ENCODE results near the gene PARD6G. TPM values are rescaled to one million over a fixed set of nuclear protein-coding genes. Genes with fewer than 3 reads are reported as not detected.

PARD6G gene
- total RNA-seq, 6 experiments from 2014 or later: 0.34 to 0.66 (median 0.50) TPM

DNA sequence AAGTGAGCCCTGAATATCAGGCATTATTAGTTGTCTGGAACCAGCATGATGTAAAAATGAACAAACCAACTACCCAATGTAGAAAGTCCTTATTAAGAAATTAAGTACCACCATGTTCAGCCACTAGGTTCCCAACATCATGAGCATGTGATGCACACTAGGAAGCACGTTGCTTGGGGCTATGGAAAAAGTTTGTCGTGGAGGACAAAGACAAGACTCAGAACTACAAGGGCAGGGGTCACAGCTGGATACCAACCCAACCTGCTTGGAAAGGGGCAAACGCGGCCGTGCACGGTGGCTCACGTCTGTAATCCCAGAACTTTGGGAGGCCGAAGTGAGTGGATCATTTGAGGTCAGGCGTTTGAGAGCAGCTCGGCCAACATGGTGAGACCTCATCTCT, 74.3 kb downstream of the PARD6G start:
- H3K4me1 Mint-ChIP-seq (ENCODE audit: low read depth): peaks cover 44% of the 10 kb centered on the region
- H3K36me3 Mint-ChIP-seq (ENCODE audit: low read depth): no peaks in the 10 kb centered on the region
- TF ChIP-seq, protein P1, sequence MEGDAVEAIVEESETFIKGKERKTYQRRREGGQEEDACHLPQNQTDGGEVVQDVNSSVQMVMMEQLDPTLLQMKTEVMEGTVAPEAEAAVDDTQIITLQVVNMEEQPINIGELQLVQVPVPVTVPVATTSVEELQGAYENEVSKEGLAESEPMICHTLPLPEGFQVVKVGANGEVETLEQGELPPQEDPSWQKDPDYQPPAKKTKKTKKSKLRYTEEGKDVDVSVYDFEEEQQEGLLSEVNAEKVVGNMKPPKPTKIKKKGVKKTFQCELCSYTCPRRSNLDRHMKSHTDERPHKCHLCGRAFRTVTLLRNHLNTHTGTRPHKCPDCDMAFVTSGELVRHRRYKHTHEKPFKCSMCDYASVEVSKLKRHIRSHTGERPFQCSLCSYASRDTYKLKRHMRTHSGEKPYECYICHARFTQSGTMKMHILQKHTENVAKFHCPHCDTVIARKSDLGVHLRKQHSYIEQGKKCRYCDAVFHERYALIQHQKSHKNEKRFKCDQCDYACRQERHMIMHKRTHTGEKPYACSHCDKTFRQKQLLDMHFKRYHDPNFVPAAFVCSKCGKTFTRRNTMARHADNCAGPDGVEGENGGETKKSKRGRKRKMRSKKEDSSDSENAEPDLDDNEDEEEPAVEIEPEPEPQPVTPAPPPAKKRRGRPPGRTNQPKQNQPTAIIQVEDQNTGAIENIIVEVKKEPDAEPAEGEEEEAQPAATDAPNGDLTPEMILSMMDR (IDR thresholded peaks at IDR 0.05): peak; percentile 23; the same call in 1 of the 2 replicates
- no peak overlapping the region for H3K4me3 Mint-ChIP-seq
- no peak overlapping the region for H3K27ac Mint-ChIP-seq
- DNase-seq: no peak
- H3K9me3 Mint-ChIP-seq: no peaks in the 10 kb centered on the region
- peaks cover 12% of the 10 kb centered on the region for H3K27me3 Mint-ChIP-seq (ENCODE audit: insufficient read depth)

DNA sequence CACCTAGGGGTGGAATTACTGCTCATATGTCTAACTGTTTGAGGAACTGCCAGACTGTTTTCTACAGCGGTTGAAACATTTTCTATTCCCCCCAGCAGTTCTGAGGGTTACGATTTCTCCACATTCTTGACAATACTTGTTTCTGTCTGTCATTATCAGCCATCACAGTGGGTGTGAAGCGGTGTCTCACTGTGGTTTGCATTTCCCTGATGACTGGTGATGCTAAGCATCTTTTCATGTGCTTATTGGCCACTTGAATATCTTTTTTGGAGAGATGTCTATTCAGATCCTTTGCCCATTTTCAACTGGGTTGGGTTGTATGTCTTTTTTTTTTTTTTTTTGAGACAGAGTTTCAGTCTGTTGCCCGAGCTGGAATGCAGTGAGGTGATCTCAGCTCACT, 75.3 kb downstream of the PARD6G start:
- no peaks in the 10 kb centered on the region for H3K9me3 Mint-ChIP-seq
- H3K27ac Mint-ChIP-seq: no peak overlapping the region
- H3K27me3 Mint-ChIP-seq (ENCODE audit: insufficient read depth): peaks cover 12% of the 10 kb centered on the region
- H3K4me3 Mint-ChIP-seq: no peak overlapping the region
- DNase-seq: no peak
- H3K36me3 Mint-ChIP-seq (ENCODE audit: low read depth): no peaks in the 10 kb centered on the region
- TF ChIP-seq, protein P1 (IDR thresholded peaks at IDR 0.05): no peak
- H3K4me1 Mint-ChIP-seq (ENCODE audit: low read depth): peaks cover 44% of the 10 kb centered on the region

DNA sequence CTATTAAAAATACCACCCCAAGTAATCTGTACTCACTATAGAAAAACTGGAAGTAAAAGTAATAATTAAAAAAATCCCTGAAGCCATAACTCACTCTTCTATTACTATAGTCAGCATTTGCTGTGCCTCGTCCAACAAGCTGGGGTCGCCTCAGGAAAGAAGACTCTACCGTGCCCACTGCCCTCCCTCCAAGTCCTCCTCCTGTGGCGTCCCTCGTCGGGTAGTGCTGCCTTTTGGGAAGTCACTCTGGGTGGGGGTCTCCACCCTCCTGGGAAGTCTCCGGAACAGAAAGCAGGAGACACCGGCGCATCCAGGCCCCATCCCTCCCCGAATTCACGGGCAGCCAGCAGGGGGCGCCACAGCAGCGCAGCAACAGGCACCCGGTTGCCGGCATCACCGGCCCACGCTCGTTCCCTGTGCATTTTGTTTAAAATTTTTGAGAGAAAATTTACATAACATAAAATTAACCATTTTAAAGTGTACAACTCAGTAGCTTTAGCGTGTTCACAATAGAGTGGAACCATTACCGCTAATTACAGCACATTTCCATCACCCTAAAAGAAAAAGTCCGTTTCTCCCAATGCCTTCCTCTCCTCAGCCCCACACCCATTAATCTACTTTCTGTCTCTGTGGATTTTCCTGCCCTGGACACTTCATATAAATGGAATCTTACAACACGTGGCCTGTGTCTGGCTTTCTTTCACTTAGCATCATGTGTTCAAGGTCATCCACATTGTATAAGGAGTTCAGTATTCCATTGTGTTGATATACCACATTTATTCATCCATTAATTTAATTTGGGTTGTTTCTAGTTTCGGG, 76.1 kb downstream of the PARD6G start:
- peak overlapping the region; percentile 55; the same call in 1 of the 2 replicates for H3K27ac Mint-ChIP-seq

GRCh38 chr18:80170395-80171053, 76.8 kb downstream of the PARD6G start:
- Mint-ChIP-seq H3K27ac (no peak overlapping the region), H3K36me3 (ENCODE audit: low read depth) (no peaks in the 10 kb centered on the region), H3K27me3 (ENCODE audit: insufficient read depth) (peaks cover 2% of the 10 kb centered on the region), H3K4me1 (ENCODE audit: low read depth) (peaks cover 35% of the 10 kb centered on the region), H3K9me3 (no peaks in the 10 kb centered on the region; the same call in 1 of the 2 replicates), H3K4me3 (peak overlapping the region; percentile 74; the same call in 1 of the 2 replicates)
- no peak for DNase-seq
- TF ChIP-seq, protein P1 (IDR thresholded peaks at IDR 0.05): no peak

More for the DNA sequence above, 76.1 kb downstream of the PARD6G start:
- DNase-seq: peak; percentile 49
- TF ChIP-seq, protein P1 (IDR thresholded peaks at IDR 0.05): peak; percentile 95
- Mint-ChIP-seq H3K27me3 (ENCODE audit: insufficient read depth) (peaks cover 4% of the 10 kb centered on the region), H3K9me3 (no peaks in the 10 kb centered on the region), H3K36me3 (ENCODE audit: low read depth) (no peaks in the 10 kb centered on the region), H3K4me1 (ENCODE audit: low read depth) (peaks cover 36% of the 10 kb centered on the region), H3K4me3 (peak overlapping the region; percentile 74)

GRCh38 chr18:80169607-80170006, 77.7 kb downstream of the PARD6G start:
- TF ChIP-seq, protein P1 (IDR thresholded peaks at IDR 0.05): no peak
- Mint-ChIP-seq H3K36me3 (ENCODE audit: low read depth) (peaks cover 8% of the 10 kb centered on the region), H3K4me3 (no peak overlapping the region), H3K27me3 (ENCODE audit: insufficient read depth) (peaks cover 2% of the 10 kb centered on the region), H3K27ac (peak overlapping the region; percentile 69; the same call in 1 of the 2 replicates), H3K4me1 (ENCODE audit: low read depth) (peaks cover 35% of the 10 kb centered on the region), H3K9me3 (peaks cover 8% of the 10 kb centered on the region)
- DNase-seq: no peak
